ENCODE data around the gene TBX18.

TBX18 gene

GRCh38 chr6:84796343-84796742, 31.9 kb upstream of the TBX18 start:
- TF ChIP-seq FOXP2 (optimal IDR thresholded peaks at IDR 0.05; ENCODE audit: control extremely low read depth, extremely low read length, insufficient read depth), result no peak
- DNase-seq (ENCODE audit: low read depth, low spot score), result no peak
- Histone ChIP-seq H3K27ac (no peak overlapping the region), H3K9me3 (ENCODE audit: low read depth, low read length) (no peaks in the 10 kb centered on the region), H3K4me3 (no peak overlapping the region), H3K36me3 (ENCODE audit: insufficient read depth, low read length) (no peaks in the 10 kb centered on the region), H3K9ac (ENCODE audit: insufficient read length) (no peak overlapping the region)

DNA sequence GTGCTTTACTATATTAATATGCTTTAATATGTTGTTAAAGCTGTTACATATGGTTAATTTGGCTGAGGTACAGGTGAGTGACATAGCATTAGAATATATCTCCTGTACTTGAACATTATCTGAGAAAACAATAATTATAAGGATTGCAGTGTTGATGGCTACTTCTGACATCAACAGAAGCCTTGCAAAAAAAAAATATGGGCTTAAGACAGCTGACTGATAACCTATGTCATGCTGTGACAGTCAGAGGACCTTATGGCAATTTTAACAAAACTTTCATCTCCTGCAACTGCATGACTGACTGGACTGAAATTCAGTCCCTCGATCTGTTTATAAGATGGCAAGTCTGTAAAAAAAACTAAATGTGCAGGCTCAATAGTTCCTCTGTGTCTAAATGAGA, 27.5 kb upstream of the TBX18 start:
- DNase-seq (ENCODE audit: low read depth, low spot score), result no peak
- Histone ChIP-seq H3K9ac (ENCODE audit: insufficient read length) (no peak overlapping the region), H3K36me3 (ENCODE audit: insufficient read depth, low read length) (no peaks in the 10 kb centered on the region), H3K9me3 (ENCODE audit: low read depth, low read length) (no peaks in the 10 kb centered on the region), H3K27ac (no peak overlapping the region), H3K4me3 (no peak overlapping the region)
- no peak for TF ChIP-seq EZH2 (IDR thresholded peaks at IDR 0.05)
- no peak for TF ChIP-seq POLR2AphosphoS5 (IDR thresholded peaks at IDR 0.05; ENCODE audit: borderline replicate concordance, low read depth, low read length)
- TF ChIP-seq FOXP2 (optimal IDR thresholded peaks at IDR 0.05; ENCODE audit: control extremely low read depth, extremely low read length, insufficient read depth), result no peak

- no peak overlapping the region for H3K4me3 ChIP-seq
- H3K9ac ChIP-seq (ENCODE audit: insufficient read length), result no peak overlapping the region
These were observed 26.8 kb upstream of the TBX18 start for GRCh38 chr6:84791233-84791632.

DNA sequence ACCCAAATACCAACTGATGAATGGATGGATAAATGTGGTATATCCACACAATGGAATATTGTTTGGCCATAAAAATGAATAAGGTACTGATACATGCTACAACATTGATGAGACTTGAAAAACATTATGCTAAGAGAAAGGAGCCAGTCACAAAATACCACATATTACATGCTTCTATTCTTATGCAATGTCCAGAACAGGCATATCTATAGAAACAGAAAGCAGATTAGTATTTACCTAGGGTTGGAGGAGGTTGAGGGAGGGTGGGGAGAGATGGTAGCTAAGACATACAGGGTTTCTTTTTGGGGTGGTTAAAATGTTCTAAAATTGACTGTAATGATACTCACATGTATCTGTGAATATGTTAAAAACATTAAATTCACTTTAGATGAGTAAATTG, 24.8 kb upstream of the TBX18 start:
- Histone ChIP-seq H3K9me3 (ENCODE audit: low read depth, low read length) (no peaks in the 10 kb centered on the region), H3K9ac (ENCODE audit: insufficient read length) (no peak overlapping the region), H3K27ac (no peak overlapping the region), H3K36me3 (ENCODE audit: insufficient read depth, low read length) (no peaks in the 10 kb centered on the region), H3K4me3 (no peak overlapping the region)
- DNase-seq (ENCODE audit: low read depth, low spot score), result no peak
- no peak for TF ChIP-seq EZH2 (IDR thresholded peaks at IDR 0.05)
- TF ChIP-seq POLR2AphosphoS5 (IDR thresholded peaks at IDR 0.05; ENCODE audit: borderline replicate concordance, low read depth, low read length), result no peak
- TF ChIP-seq FOXP2 (optimal IDR thresholded peaks at IDR 0.05; ENCODE audit: control extremely low read depth, extremely low read length, insufficient read depth), result no peak

More at GRCh38 chr6:84791233-84791632, 26.8 kb upstream of the TBX18 start:
- DNase-seq (ENCODE audit: low read depth, low spot score), result no peak
- TF ChIP-seq FOXP2 (optimal IDR thresholded peaks at IDR 0.05; ENCODE audit: control extremely low read depth, extremely low read length, insufficient read depth) (no peak), POLR2AphosphoS5 (IDR thresholded peaks at IDR 0.05; ENCODE audit: borderline replicate concordance, low read depth, low read length) (no peak)
- Histone ChIP-seq H3K9me3 (ENCODE audit: low read depth, low read length) (no peaks in the 10 kb centered on the region), H3K27ac (no peak overlapping the region), H3K36me3 (ENCODE audit: insufficient read depth, low read length) (no peaks in the 10 kb centered on the region)

GRCh38 chr6:84788689-84789088, 24.3 kb upstream of the TBX18 start:
- no peak for TF ChIP-seq EZH2 (IDR thresholded peaks at IDR 0.05)
- TF ChIP-seq FOXP2 (optimal IDR thresholded peaks at IDR 0.05; ENCODE audit: control extremely low read depth, extremely low read length, insufficient read depth), result no peak
- no peak for TF ChIP-seq POLR2AphosphoS5 (IDR thresholded peaks at IDR 0.05; ENCODE audit: borderline replicate concordance, low read depth, low read length)
- no peak overlapping the region for H3K9ac ChIP-seq (ENCODE audit: insufficient read length)
- no peak overlapping the region for H3K27ac ChIP-seq
- no peaks in the 10 kb centered on the region for H3K9me3 ChIP-seq (ENCODE audit: low read depth, low read length)
- DNase-seq (ENCODE audit: low read depth, low spot score), result no peak
- H3K36me3 ChIP-seq (ENCODE audit: insufficient read depth, low read length), result no peaks in the 10 kb centered on the region
- H3K4me3 ChIP-seq, result no peak overlapping the region

- no peak for TF ChIP-seq POLR2AphosphoS5 (IDR thresholded peaks at IDR 0.05; ENCODE audit: borderline replicate concordance, low read depth, low read length)
- TF ChIP-seq FOXP2 (optimal IDR thresholded peaks at IDR 0.05; ENCODE audit: control extremely low read depth, extremely low read length, insufficient read depth), result no peak
- no peak for TF ChIP-seq EZH2 (IDR thresholded peaks at IDR 0.05)
- no peak overlapping the region for H3K4me3 ChIP-seq
- no peaks in the 10 kb centered on the region for H3K36me3 ChIP-seq (ENCODE audit: insufficient read depth, low read length)
- no peak overlapping the region for H3K27ac ChIP-seq
- H3K9ac ChIP-seq (ENCODE audit: insufficient read length), result no peak overlapping the region
- H3K9me3 ChIP-seq (ENCODE audit: low read depth, low read length), result no peaks in the 10 kb centered on the region
- no peak for DNase-seq (ENCODE audit: low read depth, low spot score)
These were observed 21.3 kb upstream of the TBX18 start for GRCh38 chr6:84785671-84786070.

GRCh38 chr6:84779917-84780316, 15.5 kb upstream of the TBX18 start:
- DNase-seq (ENCODE audit: low read depth, low spot score), result no peak
- no peak overlapping the region for H3K9ac ChIP-seq (ENCODE audit: insufficient read length)
- no peak overlapping the region for H3K27ac ChIP-seq
- no peaks in the 10 kb centered on the region for H3K36me3 ChIP-seq (ENCODE audit: insufficient read depth, low read length)
- no peaks in the 10 kb centered on the region for H3K9me3 ChIP-seq (ENCODE audit: low read depth, low read length)
- H3K4me3 ChIP-seq, result no peak overlapping the region
- no peak for TF ChIP-seq FOXP2 (optimal IDR thresholded peaks at IDR 0.05; ENCODE audit: control extremely low read depth, extremely low read length, insufficient read depth)
- TF ChIP-seq POLR2AphosphoS5 (IDR thresholded peaks at IDR 0.05; ENCODE audit: borderline replicate concordance, low read depth, low read length), result no peak
- TF ChIP-seq EZH2 (IDR thresholded peaks at IDR 0.05), result no peak

- H3K4me3 ChIP-seq, result no peak overlapping the region
- no peak overlapping the region for H3K9ac ChIP-seq (ENCODE audit: insufficient read length)
- H3K9me3 ChIP-seq (ENCODE audit: low read depth, low read length), result no peaks in the 10 kb centered on the region
- H3K36me3 ChIP-seq (ENCODE audit: insufficient read depth, low read length), result no peaks in the 10 kb centered on the region
- TF ChIP-seq EZH2 (IDR thresholded peaks at IDR 0.05), result no peak
- TF ChIP-seq FOXP2 (optimal IDR thresholded peaks at IDR 0.05; ENCODE audit: control extremely low read depth, extremely low read length, insufficient read depth), result no peak
- no peak for TF ChIP-seq POLR2AphosphoS5 (IDR thresholded peaks at IDR 0.05; ENCODE audit: borderline replicate concordance, low read depth, low read length)
- H3K27ac ChIP-seq, result no peak overlapping the region
- no peak for DNase-seq (ENCODE audit: low read depth, low spot score)
These were observed 15.0 kb upstream of the TBX18 start for GRCh38 chr6:84779380-84779779.

- Histone ChIP-seq H3K9me3 (ENCODE audit: low read depth, low read length) (no peaks in the 10 kb centered on the region), H3K4me3 (no peak overlapping the region), H3K27ac (no peak overlapping the region), H3K9ac (ENCODE audit: insufficient read length) (no peak overlapping the region), H3K36me3 (ENCODE audit: insufficient read depth, low read length) (no peaks in the 10 kb centered on the region)
- no peak for DNase-seq (ENCODE audit: low read depth, low spot score)
- TF ChIP-seq FOXP2 (optimal IDR thresholded peaks at IDR 0.05; ENCODE audit: control extremely low read depth, extremely low read length, insufficient read depth) (no peak), EZH2 (IDR thresholded peaks at IDR 0.05) (no peak), POLR2AphosphoS5 (IDR thresholded peaks at IDR 0.05; ENCODE audit: borderline replicate concordance, low read depth, low read length) (no peak)
These were observed 13.5 kb upstream of the TBX18 start for GRCh38 chr6:84777888-84778287.
